ENCODE data around the gene ADAMTS12. TPM values are rescaled to one million over a fixed set of nuclear protein-coding genes. Genes with fewer than 3 reads are reported as not detected.

ADAMTS12 gene
- total and polyA plus RNA-seq, 2 experiments from 2014 or later: 7.8 to 11.5 TPM

DNA sequence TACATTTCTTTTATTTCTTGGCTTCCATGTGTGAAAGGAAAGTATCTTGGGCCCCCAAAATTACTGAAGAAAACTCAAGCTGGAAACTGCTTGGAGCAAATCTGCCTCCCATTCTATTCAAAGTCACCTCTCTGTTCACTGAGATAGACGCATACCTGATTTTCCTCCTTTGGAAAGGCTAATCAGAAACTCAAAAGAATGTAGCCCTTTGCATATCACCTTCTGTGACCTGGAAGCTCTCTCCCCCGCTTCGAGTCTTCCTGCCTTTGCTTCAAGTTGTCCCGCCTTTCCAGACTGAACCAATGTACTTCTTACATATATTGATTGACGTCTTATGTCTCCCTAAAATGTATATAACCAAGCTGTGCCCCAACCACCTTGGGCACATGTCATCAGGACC lies 39.3 kb upstream of the ADAMTS12 start:
- TF ChIP-seq EZH2 (IDR thresholded peaks at IDR 0.05; ENCODE audit: insufficient read depth, poor library complexity, severe bottlenecking): no peak
- H3K27ac ChIP-seq: no peak overlapping the region
- H4K20me1 ChIP-seq (ENCODE audit: insufficient read depth): no peaks in the 10 kb centered on the region
- H2AFZ ChIP-seq: no peak overlapping the region
- no peak for DNase-seq
- H3K4me3 ChIP-seq: no peak overlapping the region
- H3K27me3 ChIP-seq (replicated peaks; ENCODE audit: insufficient read depth): no peaks in the 10 kb centered on the region
- H3K9me2 ChIP-seq (ENCODE audit: insufficient read depth): no peaks in the 10 kb centered on the region
- no peaks in the 10 kb centered on the region for H3K79me2 ChIP-seq (ENCODE audit: insufficient read depth)
- no peak overlapping the region for H3K4me2 ChIP-seq (ENCODE audit: unreplicated experiment)
- in situ Hi-C loops (cut with MboI): no loop called here
- H3K4me1 ChIP-seq (ENCODE audit: insufficient read depth): peaks cover 7% of the 10 kb centered on the region
- H3K9ac ChIP-seq: no peak overlapping the region
- H3K9me3 ChIP-seq (ENCODE audit: low read depth): no peaks in the 10 kb centered on the region
- WGBS, 2 experiments (ENCODE audit: low coverage in 1 of 2, low lambda C conversion rate in 2 of 2, missing lambda C conversion rate in 2 of 2): 88 to 94% methylated on average over 5 of the region's 5 CpGs
- no peaks in the 10 kb centered on the region for H3F3A ChIP-seq (ENCODE audit: insufficient read depth)
- H3K36me3 ChIP-seq (ENCODE audit: low read depth): no peaks in the 10 kb centered on the region

DNA sequence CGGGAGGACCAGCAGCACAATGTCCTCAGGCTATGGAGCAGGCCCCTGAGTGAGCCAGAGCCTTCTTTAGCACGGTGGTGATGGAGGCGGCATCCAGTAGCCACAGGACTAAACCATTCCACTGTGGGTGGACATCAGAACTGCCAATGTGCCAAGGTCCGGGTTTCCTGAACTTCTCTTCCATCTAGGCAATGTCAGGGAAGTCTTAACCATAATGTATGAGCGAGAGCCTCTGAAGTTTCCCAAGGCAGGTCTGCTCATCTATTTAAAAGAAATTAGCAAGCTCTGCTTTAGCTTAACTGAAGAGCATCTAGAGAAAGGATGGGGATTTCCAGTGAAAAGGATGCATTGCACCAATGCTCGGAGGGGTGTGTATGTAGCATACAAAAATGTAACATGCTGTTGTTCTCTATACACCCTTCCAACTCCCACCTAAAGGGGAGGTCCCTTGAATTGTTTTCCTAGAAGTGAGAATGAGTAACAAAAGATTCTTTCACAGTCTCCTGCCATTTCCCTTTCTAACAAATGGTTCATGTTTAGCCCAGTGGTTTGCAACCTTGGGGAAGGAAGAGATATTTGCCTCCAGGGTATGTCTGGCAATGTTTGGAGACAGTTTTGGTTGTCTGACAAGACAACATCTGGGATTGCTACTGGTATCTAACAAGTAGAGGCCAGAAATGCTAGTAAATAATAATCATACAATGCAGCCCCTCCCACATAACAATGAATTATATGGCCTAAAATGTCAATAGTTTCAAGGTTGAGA lies 38.3 kb upstream of the ADAMTS12 start:
- no peak for TF ChIP-seq EZH2phosphoT487 (IDR thresholded peaks at IDR 0.05; ENCODE audit: insufficient read depth, low read depth)
- TF ChIP-seq EZH2 (IDR thresholded peaks at IDR 0.05; ENCODE audit: insufficient read depth, poor library complexity, severe bottlenecking): no peak
- 82 to 84% methylated on average over 6 of the region's 6 CpGs for WGBS, 2 experiments (ENCODE audit: low coverage in 1 of 2, low lambda C conversion rate in 2 of 2, missing lambda C conversion rate in 2 of 2)
- no peak overlapping the region for H3K4me3 ChIP-seq
- no peaks in the 10 kb centered on the region for H3K79me2 ChIP-seq (ENCODE audit: insufficient read depth)
- no peaks in the 10 kb centered on the region for H3K9me2 ChIP-seq (ENCODE audit: insufficient read depth)
- H3K27ac ChIP-seq: no peak overlapping the region
- no peaks in the 10 kb centered on the region for H3K27me3 ChIP-seq (replicated peaks; ENCODE audit: insufficient read depth)
- no peak overlapping the region for H3K4me2 ChIP-seq (ENCODE audit: unreplicated experiment)
- no peaks in the 10 kb centered on the region for H3K9me3 ChIP-seq (ENCODE audit: low read depth)
- in situ Hi-C loops (cut with MboI): no loop called here
- no peaks in the 10 kb centered on the region for H4K20me1 ChIP-seq (ENCODE audit: insufficient read depth)
- no peak for DNase-seq
- no peak overlapping the region for H2AFZ ChIP-seq
- H3F3A ChIP-seq (ENCODE audit: insufficient read depth): no peaks in the 10 kb centered on the region
- peaks cover 7% of the 10 kb centered on the region for H3K4me1 ChIP-seq (ENCODE audit: insufficient read depth)
- H3K36me3 ChIP-seq (ENCODE audit: low read depth): no peaks in the 10 kb centered on the region
- H3K9ac ChIP-seq: no peak overlapping the region

DNA sequence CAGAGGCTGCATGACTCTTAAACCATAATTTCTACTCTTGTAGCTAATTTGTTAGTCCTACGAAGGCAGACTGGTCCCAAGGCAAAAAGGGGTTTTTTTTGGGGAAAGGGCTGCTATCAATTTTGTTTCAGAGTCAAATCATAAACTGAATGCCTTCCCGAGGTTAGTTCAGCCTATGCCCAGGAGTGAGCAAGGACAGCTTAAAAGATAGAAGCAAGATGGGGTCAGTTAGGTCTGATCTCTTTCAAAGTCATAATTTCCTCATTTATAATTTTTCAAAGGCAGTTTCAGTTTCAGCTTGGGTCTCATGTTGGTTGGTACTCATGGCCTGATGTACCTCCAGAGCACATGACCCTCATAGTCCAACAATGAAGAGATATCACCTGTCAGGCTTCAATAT lies 36.5 kb upstream of the ADAMTS12 start:
- H3K27ac ChIP-seq: no peak overlapping the region
- no peaks in the 10 kb centered on the region for H3K27me3 ChIP-seq (replicated peaks; ENCODE audit: insufficient read depth)
- H3K9me3 ChIP-seq (ENCODE audit: low read depth): no peaks in the 10 kb centered on the region
- H3F3A ChIP-seq (ENCODE audit: insufficient read depth): no peaks in the 10 kb centered on the region
- H3K4me1 ChIP-seq (ENCODE audit: insufficient read depth): no peaks in the 10 kb centered on the region
- in situ Hi-C loops (cut with MboI): no loop called here
- no peaks in the 10 kb centered on the region for H3K79me2 ChIP-seq (ENCODE audit: insufficient read depth)
- WGBS, 2 experiments (ENCODE audit: low coverage in 1 of 2, low lambda C conversion rate in 2 of 2, missing lambda C conversion rate in 2 of 2): 72 to 73% methylated on average over 2 of the region's 2 CpGs
- no peaks in the 10 kb centered on the region for H4K20me1 ChIP-seq (ENCODE audit: insufficient read depth)
- H3K4me3 ChIP-seq: no peak overlapping the region
- no peak overlapping the region for H3K9ac ChIP-seq
- no peak for TF ChIP-seq EZH2 (IDR thresholded peaks at IDR 0.05; ENCODE audit: insufficient read depth, poor library complexity, severe bottlenecking)
- TF ChIP-seq EZH2phosphoT487 (IDR thresholded peaks at IDR 0.05; ENCODE audit: insufficient read depth, low read depth): no peak
- no peak overlapping the region for H2AFZ ChIP-seq
- no peak for DNase-seq
- H3K4me2 ChIP-seq (ENCODE audit: unreplicated experiment): no peak overlapping the region
- H3K36me3 ChIP-seq (ENCODE audit: low read depth): no peaks in the 10 kb centered on the region
- no peaks in the 10 kb centered on the region for H3K9me2 ChIP-seq (ENCODE audit: insufficient read depth)

- TF ChIP-seq EZH2phosphoT487 (IDR thresholded peaks at IDR 0.05; ENCODE audit: insufficient read depth, low read depth) (no peak), EZH2 (IDR thresholded peaks at IDR 0.05; ENCODE audit: insufficient read depth, poor library complexity, severe bottlenecking) (no peak)
- Histone ChIP-seq H3K9me2 (ENCODE audit: insufficient read depth) (no peaks in the 10 kb centered on the region), H3F3A (ENCODE audit: insufficient read depth) (no peaks in the 10 kb centered on the region), H3K4me3 (no peak overlapping the region), H3K36me3 (ENCODE audit: low read depth) (no peaks in the 10 kb centered on the region), H4K20me1 (ENCODE audit: insufficient read depth) (no peaks in the 10 kb centered on the region), H3K4me2 (ENCODE audit: unreplicated experiment) (no peak overlapping the region), H2AFZ (no peak overlapping the region), H3K9me3 (ENCODE audit: low read depth) (no peaks in the 10 kb centered on the region), H3K4me1 (ENCODE audit: insufficient read depth) (no peaks in the 10 kb centered on the region), H3K9ac (no peak overlapping the region), H3K79me2 (ENCODE audit: insufficient read depth) (no peaks in the 10 kb centered on the region), H3K27me3 (replicated peaks; ENCODE audit: insufficient read depth) (no peaks in the 10 kb centered on the region), H3K27ac (no peak overlapping the region)
- no peak for DNase-seq
- in situ Hi-C loops (cut with MboI): no loop called here
- WGBS, 2 experiments (ENCODE audit: low coverage in 1 of 2, low lambda C conversion rate in 2 of 2, missing lambda C conversion rate in 2 of 2): 73 to 79% methylated on average over 4 of the region's 4 CpGs
Measured at GRCh38 chr5:33927685-33928084, 35.9 kb upstream of the ADAMTS12 start.

DNA sequence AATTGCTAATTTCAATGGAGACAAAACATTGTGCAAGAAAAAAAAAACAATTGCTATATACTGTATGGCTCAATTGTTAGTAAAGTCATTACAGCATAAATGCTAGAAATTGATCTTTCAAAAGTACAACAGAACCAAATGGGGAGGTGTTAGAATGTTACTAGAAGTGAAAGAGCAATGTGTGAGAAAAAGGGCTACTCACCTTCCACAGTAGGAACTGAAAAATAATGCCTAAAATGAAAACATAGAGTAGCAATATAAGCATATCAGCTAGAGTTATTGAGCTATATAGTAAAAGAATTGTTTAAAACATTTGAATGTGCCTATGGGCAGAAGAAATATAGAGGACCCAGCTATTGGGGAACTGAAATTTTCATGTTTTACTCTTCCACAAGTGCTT lies 33.5 kb upstream of the ADAMTS12 start:
- Histone ChIP-seq H3K9me3 (ENCODE audit: low read depth) (no peaks in the 10 kb centered on the region), H3K27ac (no peak overlapping the region), H3K27me3 (replicated peaks; ENCODE audit: insufficient read depth) (no peaks in the 10 kb centered on the region), H3K9ac (no peak overlapping the region), H3K36me3 (ENCODE audit: low read depth) (no peaks in the 10 kb centered on the region), H3K4me1 (ENCODE audit: insufficient read depth) (no peaks in the 10 kb centered on the region), H3K9me2 (ENCODE audit: insufficient read depth) (no peaks in the 10 kb centered on the region), H4K20me1 (ENCODE audit: insufficient read depth) (no peaks in the 10 kb centered on the region), H3K79me2 (ENCODE audit: insufficient read depth) (no peaks in the 10 kb centered on the region), H3K4me2 (ENCODE audit: unreplicated experiment) (no peak overlapping the region), H3K4me3 (no peak overlapping the region), H3F3A (ENCODE audit: insufficient read depth) (no peaks in the 10 kb centered on the region), H2AFZ (no peak overlapping the region)
- DNase-seq: no peak
- in situ Hi-C loops (cut with MboI): no loop called here
- TF ChIP-seq EZH2 (IDR thresholded peaks at IDR 0.05; ENCODE audit: insufficient read depth, poor library complexity, severe bottlenecking): no peak
- TF ChIP-seq EZH2phosphoT487 (IDR thresholded peaks at IDR 0.05; ENCODE audit: insufficient read depth, low read depth): no peak

Data from GM23248 (cell line).